T-cell (primary cell): ENCODE measurements around the gene CAPN9. TPM values are rescaled to one million over a fixed set of nuclear protein-coding genes. Genes with fewer than 3 reads are reported as not detected.
"Not testable (repeated sequence)": the region's sequence is repeated elsewhere in the genome, so short reads cannot be mapped to it uniquely, and the experiment has no call there.

Experiments used
- ATAC-seq, 4 experiments: fragments of 200-7000 bp in 3 of 4; fragments of 150-1000 bp in 1 of 4; cut with Tn5 transposase; replicated peaks in 1 of 4; 1 replicate in 3 of 4; 2 replicates in 1 of 4; pipeline ENCODE4 v1.10.0; 2021; ENCODE audit warnings: moderate library complexity in 3 of 4, mild to moderate bottlenecking in 2 of 4, moderate number of reproducible peaks in 1 of 4
- CTCF ChIA-PET, 2 donors: fragments of 300-600 bp; sonication (Branson Sonifier 250); formaldehyde crosslinking; loops; one replicate each; lab custom pipeline; 2022; ENCODE audit warnings: antibody characterized with exemption in 2 of 2; lab: Charles Lee
- POLR2A ChIA-PET, 2 donors: fragments of 300-600 bp; sonication (Branson Sonifier 250); formaldehyde crosslinking; loops; one replicate each; lab custom pipeline; 2022; ENCODE audit warnings: antibody characterized with exemption in 2 of 2; lab: Charles Lee
- DNase-seq, 35 experiments: peaks; one replicate each; pipeline versions ENCODE4 v3.0.0 to v3.0.0-alpha.2; 2013 to 2023
- H3K27ac ChIP-seq: one replicate; pipeline ENCODE4 v1.5.1; 2013; ENCODE audit warnings: low read length
- H3K27me3 ChIP-seq, 2 experiments: replicated peaks in 1 of 2; 1 replicate in 1 of 2; 2 replicates in 1 of 2; pipeline versions ENCODE4 v1.6.1 to v1.7.0; 2013; ENCODE audit warnings: low read length in 1 of 2, mixed read lengths in 1 of 2; ENCODE audit not compliant: control insufficient read depth in 2 of 2, insufficient read depth in 2 of 2; ENCODE audit errors: extremely low read depth in 1 of 2
- H3K36me3 ChIP-seq, 2 donors: 1 replicate in 1 of 2; 2 replicates in 1 of 2; pipeline versions ENCODE4 v1.6.1 to v1.7.0; 2013; ENCODE audit warnings: low read length in 1 of 2; ENCODE audit not compliant: control insufficient read depth in 2 of 2, insufficient read depth in 1 of 2; ENCODE audit errors: extremely low read depth in 1 of 2
- H3K4me1 ChIP-seq, 2 experiments: 1 replicate in 1 of 2; 2 replicates in 1 of 2; pipeline versions ENCODE4 v1.6.1 to v1.7.0; 2013; ENCODE audit warnings: low read length in 2 of 2, mixed read lengths in 1 of 2; ENCODE audit not compliant: insufficient read depth in 2 of 2, control insufficient read depth in 1 of 2; ENCODE audit errors: extremely low read depth in 1 of 2
- H3K4me3 ChIP-seq, 2 donors: 1 replicate in 1 of 2; 2 replicates in 1 of 2; pipeline versions ENCODE4 v1.5.1 to v1.7.0; 2013; ENCODE audit warnings: mild to moderate bottlenecking in 2 of 2, low read length in 1 of 2, moderate library complexity in 1 of 2; ENCODE audit not compliant: control insufficient read depth in 1 of 2; ENCODE audit errors: extremely low read depth in 1 of 2
- H3K9me3 ChIP-seq: 2 replicates; pipeline ENCODE4 v1.7.0; 2013
- H3K27ac Mint-ChIP-seq, 2 donors: one replicate each; pipeline ENCODE4 v1.8.0; 2020 to 2021; ENCODE audit warnings: mild to moderate bottlenecking in 2 of 2, mixed read lengths in 2 of 2
- H3K27me3 Mint-ChIP-seq, 2 donors: one replicate each; pipeline ENCODE4 v1.8.0; 2021 to 2022; ENCODE audit warnings: mixed read lengths in 2 of 2
- H3K36me3 Mint-ChIP-seq: one replicate; pipeline ENCODE4 v1.8.0; 2021; ENCODE audit warnings: mixed read lengths
- H3K4me1 Mint-ChIP-seq, 3 donors: one replicate each; pipeline ENCODE4 v1.8.0; 2020 to 2022; ENCODE audit warnings: mixed read lengths in 3 of 3, mild to moderate bottlenecking in 1 of 3
- H3K4me3 Mint-ChIP-seq, 3 donors: one replicate each; pipeline ENCODE4 v1.8.0; 2020 to 2022; ENCODE audit warnings: mild to moderate bottlenecking in 3 of 3, mixed read lengths in 3 of 3, moderate library complexity in 3 of 3
- H3K9me3 Mint-ChIP-seq, 3 donors: one replicate each; pipeline ENCODE4 v1.8.0; 2020 to 2022; ENCODE audit warnings: mixed read lengths in 3 of 3
- WGBS: methylation state at CpG from one replicate; pipeline ENCODE4 v1.1.5; 2013; ENCODE audit warnings: missing lambda C conversion rate; ENCODE audit not compliant: insufficient coverage; 5-methylcytosine and 5-hydroxymethylcytosine counted together
- total RNA-seq, 35 experiments: library from RNA in 6 of 35; stranded (reverse) in 6 of 35; fragments of 120-200 nt in 1 of 35; gene quantifications; one replicate each; pipeline versions ENCODE4 v1.2.1 to v1.2.4 and lab custom pipeline; 2013 to 2026

CAPN9 gene
- total RNA-seq, 5 donors from 2014 or later (not counting 1 experiment from before 2014, with no cell fraction given) = not detected

- DNase-seq = no peak
- CTCF ChIA-PET = no interaction called here
- POLR2A ChIA-PET = no interaction called here
- Mint-ChIP-seq H3K36me3 (no peaks in the 10 kb centered on the region), H3K27ac (no peak overlapping the region), H3K4me3 (no peak overlapping the region), H3K27me3 (peaks cover 14 to 18% of the 10 kb centered on the region in 2 donors), H3K4me1 (no peaks in the 10 kb centered on the region), H3K9me3 (peaks cover 0 to 5% (median 4%) of the 10 kb centered on the region in 3 donors)
- 92% methylated on average over 2 of the region's 3 CpGs for WGBS
- no peaks in the 10 kb centered on the region for H3K36me3 ChIP-seq
- peaks cover 0 to 9% of the 10 kb centered on the region in 2 experiments for H3K27me3 ChIP-seq
- no peak overlapping the region for H3K27ac ChIP-seq
- no peak overlapping the region for H3K4me3 ChIP-seq
- H3K9me3 ChIP-seq = no peaks in the 10 kb centered on the region
- no peak for ATAC-seq
- no peaks in the 10 kb centered on the region for H3K4me1 ChIP-seq
These were observed 31.7 kb upstream of the CAPN9 start for GRCh38 chr1:230715510-230715909.

GRCh38 chr1:230716453-230716852 lies 30.7 kb upstream of the CAPN9 start:
- H3K27me3 ChIP-seq, ATAC-seq, DNase-seq, CTCF ChIA-PET, POLR2A ChIA-PET, H3K4me3 Mint-ChIP-seq, H3K4me1 Mint-ChIP-seq, H3K27ac Mint-ChIP-seq, H3K36me3 Mint-ChIP-seq, H3K9me3 Mint-ChIP-seq, H3K9me3 ChIP-seq, H3K36me3 ChIP-seq, H3K27ac ChIP-seq, H3K4me3 ChIP-seq, H3K4me1 ChIP-seq: not testable (repeated sequence)
- WGBS = 93% methylated on average over 2 of the region's 3 CpGs
- H3K27me3 Mint-ChIP-seq = peaks cover 14 to 21% of the 10 kb centered on the region in 2 donors

GRCh38 chr1:230717251-230717650 lies 29.9 kb upstream of the CAPN9 start:
- ChIA-PET CTCF (interaction anchor here in 1 of 2 donors (0.6 kb wide), 1 partner anchor 584 kb away, joined by 4 read pairs; no protein-coding TSS in a partner anchor), POLR2A (no interaction called here)
- Histone ChIP-seq H3K36me3 (no peaks in the 10 kb centered on the region), H3K9me3 (no peaks in the 10 kb centered on the region), H3K4me3 (no peak overlapping the region), H3K4me1 (no peaks in the 10 kb centered on the region), H3K27ac (no peak overlapping the region), H3K27me3 (peaks cover 0 to 9% of the 10 kb centered on the region in 2 experiments)
- Mint-ChIP-seq H3K27ac (no peak overlapping the region), H3K9me3 (peaks cover 0 to 10% (median 9%) of the 10 kb centered on the region in 3 donors), H3K4me1 (no peaks in the 10 kb centered on the region), H3K36me3 (no peaks in the 10 kb centered on the region), H3K27me3 (peaks cover 14 to 21% of the 10 kb centered on the region in 2 donors), H3K4me3 (no peak overlapping the region)
- ATAC-seq (no peak), DNase-seq (no peak)
- no CpG with 5 or more reads among the region's 1 CpG for WGBS

- H3K4me3 Mint-ChIP-seq, H3K9me3 Mint-ChIP-seq, H3K27me3 ChIP-seq, H3K4me3 ChIP-seq, H3K36me3 ChIP-seq, H3K27ac ChIP-seq, DNase-seq, POLR2A ChIA-PET, CTCF ChIA-PET, H3K27ac Mint-ChIP-seq, H3K36me3 Mint-ChIP-seq, H3K4me1 ChIP-seq, H3K9me3 ChIP-seq, ATAC-seq, H3K4me1 Mint-ChIP-seq: not testable (repeated sequence)
- 75% methylated on average over 3 of the region's 3 CpGs for WGBS
- H3K27me3 Mint-ChIP-seq = peaks cover 0 to 26% of the 10 kb centered on the region in 2 donors
These were observed 25.2 kb upstream of the CAPN9 start for GRCh38 chr1:230721849-230722522.

- Histone ChIP-seq H3K27me3 (peaks cover 0 to 10% of the 10 kb centered on the region in 2 experiments), H3K27ac (no peak overlapping the region), H3K9me3 (no peaks in the 10 kb centered on the region), H3K4me3 (no peak overlapping the region), H3K36me3 (no peaks in the 10 kb centered on the region), H3K4me1 (no peaks in the 10 kb centered on the region)
- ATAC-seq = no peak
- DNase-seq = no peak
- Mint-ChIP-seq H3K27ac (no peak overlapping the region), H3K36me3 (no peaks in the 10 kb centered on the region), H3K9me3 (peaks cover 0 to 8% (median 5%) of the 10 kb centered on the region in 3 donors), H3K4me3 (no peak overlapping the region), H3K4me1 (no peaks in the 10 kb centered on the region), H3K27me3 (peaks cover 4 to 38% of the 10 kb centered on the region in 2 donors)
- WGBS = no CpG with 5 or more reads among the region's 6 CpGs
- ChIA-PET POLR2A (no interaction called here), CTCF (no interaction called here)
These were observed 21.8 kb upstream of the CAPN9 start for GRCh38 chr1:230725256-230726012.

GRCh38 chr1:230728710-230729392 lies 18.3 kb upstream of the CAPN9 start:
- whole genome bisulfite sequencing = 87% methylated on average over 4 of the region's 6 CpGs
- DNase-seq = no peak
- ChIA-PET POLR2A (no interaction called here), CTCF (no interaction called here)
- ATAC-seq = no peak
- peaks cover 4 to 43% of the 10 kb centered on the region in 2 donors for H3K27me3 Mint-ChIP-seq
- Histone ChIP-seq H3K4me1 (no peaks in the 10 kb centered on the region), H3K9me3 (no peaks in the 10 kb centered on the region), H3K4me3 (no peak overlapping the region), H3K27ac (no peak overlapping the region), H3K27me3 (peaks cover 0 to 11% of the 10 kb centered on the region in 2 experiments), H3K36me3 (no peaks in the 10 kb centered on the region)
- no peak overlapping the region for H3K4me3 Mint-ChIP-seq
- peaks cover 0 to 3% (median 0%) of the 10 kb centered on the region in 3 donors for H3K9me3 Mint-ChIP-seq
- H3K36me3 Mint-ChIP-seq = no peaks in the 10 kb centered on the region
- H3K27ac Mint-ChIP-seq = no peak overlapping the region
- no peaks in the 10 kb centered on the region for H3K4me1 Mint-ChIP-seq
